Right cardiac atrium (tissue), 5 donors: Measurements from ENCODE around the gene HCFC1. TPM values are rescaled to one million over a fixed set of nuclear protein-coding genes. Genes with fewer than 3 reads are reported as not detected.

Experiments
- ATAC-seq, 2 donors: fragments of 200-7000 bp; cut with Tn5 transposase; one replicate each; pipeline versions ENCODE4 v1.8.0 to v1.9.1; 2020; ENCODE audit warnings: moderate library complexity in 2 of 2, mild to moderate bottlenecking in 1 of 2
- DNase-seq, 3 donors: peaks; one replicate each; pipeline ENCODE4 v3.0.0-alpha.2; 2020
- H3K27ac ChIP-seq: one replicate; pipeline ENCODE4 v1.5.1; 2013; ENCODE audit warnings: mild to moderate bottlenecking, low read length, control low read depth, moderate library complexity
- H3K27me3 ChIP-seq: one replicate; pipeline ENCODE4 v1.6.1; 2013; ENCODE audit not compliant: control insufficient read depth, insufficient read depth
- H3K4me1 ChIP-seq: one replicate; pipeline ENCODE4 v1.6.1; 2013; ENCODE audit warnings: low read length; ENCODE audit not compliant: control insufficient read depth, insufficient read depth
- H3K4me3 ChIP-seq: one replicate; pipeline ENCODE4 v1.5.1; 2013; ENCODE audit warnings: low read length, control low read depth
- H3K9me3 ChIP-seq: one replicate; pipeline ENCODE4 v1.6.1; 2013; ENCODE audit warnings: low read length; ENCODE audit not compliant: control insufficient read depth
- WGBS: extraction: QIAGEN DNeasy Blood & Tissue Kit; methylation state at CpG from one replicate; pipeline ENCODE4 v1.1.7; 2013; 5-methylcytosine and 5-hydroxymethylcytosine counted together
- intact Hi-C, 4 donors: fragments of 100-400 bp; cut with DNase I; formaldehyde crosslinking; loops; one replicate each; pipeline versions ENCODE4 v1.11.0 to v1.14.0; 2022 to 2023
- polyA plus RNA-seq: library from polyadenylated mRNA; stranded (reverse); fragments of 200-250 nt; gene quantifications from one replicate; pipeline ENCODE4 v1.2.3, GENCODE V29; 2013
- total RNA-seq, 4 donors: library from RNA; stranded (reverse); fragmentation: NEBNext Ultra II Directional; extraction: Animal tissue kit (Norgen Biotek cat#: 25700); gene quantifications; one replicate each; pipeline ENCODE4 v1.2.1, GENCODE V29; 2021
- donor health status: healthy with polysubstance abuse.
- donor health status: DM: no; HTN: yes; CAD: no.
- donor health status: DM: no; HTN: no; CAD: no.
- donor health status: DM: no; HTN: yes; CAD: no; lungs with severe emphysema.
- donor health status: DM: yes; HTN: yes; CAD: no.

The HCFC1 gene
- total and polyA plus RNA-seq, 5 donors: 17.3 to 41.4 (median 32.1) TPM

DNA sequence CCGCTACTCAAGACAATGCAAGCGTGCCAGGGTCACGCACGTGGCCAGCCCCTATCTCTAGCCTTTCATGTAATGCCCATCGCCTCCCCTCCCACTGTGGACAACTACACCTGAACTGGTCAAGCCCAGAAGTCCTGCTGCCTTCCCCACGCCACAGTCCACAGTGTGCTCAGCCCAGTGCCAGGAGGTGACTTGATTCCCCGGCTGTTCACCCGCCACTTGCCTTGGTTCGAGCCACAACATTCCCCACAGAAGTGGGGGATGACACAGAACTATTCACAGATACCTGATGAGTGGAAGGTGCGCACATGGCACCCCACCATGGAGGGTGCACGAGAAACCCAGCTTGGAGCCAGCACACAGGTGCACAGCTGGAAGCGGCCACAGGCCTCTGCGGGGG lies 52.3 kb downstream of the HCFC1 start:
- 93% methylated on average over 13 of the region's 13 CpGs for WGBS
- H3K4me1 ChIP-seq: peaks cover 4% of the 10 kb centered on the region
- H3K27ac ChIP-seq: no peak overlapping the region
- ATAC-seq (no peak), DNase-seq (peak in 1 of 3 donors; percentile 22)
- intact Hi-C loops: no loop called here
- H3K27me3 ChIP-seq: no peaks in the 10 kb centered on the region
- no peaks in the 10 kb centered on the region for H3K9me3 ChIP-seq
- H3K4me3 ChIP-seq: no peak overlapping the region

DNA sequence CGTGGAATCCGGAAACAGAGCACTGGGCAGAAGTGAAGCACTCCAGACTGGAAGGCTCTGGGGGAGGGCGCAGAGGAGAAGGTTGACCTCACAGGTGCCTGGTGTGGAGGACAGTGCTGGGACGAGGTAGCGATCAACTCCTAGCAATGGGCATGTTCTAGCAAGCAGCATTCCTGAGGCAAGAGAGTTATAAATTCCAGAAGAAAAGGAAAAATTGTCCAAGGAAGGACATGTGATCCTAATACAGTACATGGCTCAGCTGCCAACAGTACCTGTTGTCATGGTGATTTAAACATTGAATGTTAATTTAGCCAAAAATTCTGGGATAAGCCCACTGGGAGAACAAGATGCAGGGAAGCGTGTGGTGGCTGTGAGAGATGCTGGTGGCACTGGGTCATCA lies 53.7 kb downstream of the HCFC1 start:
- ATAC-seq: no peak

DNA sequence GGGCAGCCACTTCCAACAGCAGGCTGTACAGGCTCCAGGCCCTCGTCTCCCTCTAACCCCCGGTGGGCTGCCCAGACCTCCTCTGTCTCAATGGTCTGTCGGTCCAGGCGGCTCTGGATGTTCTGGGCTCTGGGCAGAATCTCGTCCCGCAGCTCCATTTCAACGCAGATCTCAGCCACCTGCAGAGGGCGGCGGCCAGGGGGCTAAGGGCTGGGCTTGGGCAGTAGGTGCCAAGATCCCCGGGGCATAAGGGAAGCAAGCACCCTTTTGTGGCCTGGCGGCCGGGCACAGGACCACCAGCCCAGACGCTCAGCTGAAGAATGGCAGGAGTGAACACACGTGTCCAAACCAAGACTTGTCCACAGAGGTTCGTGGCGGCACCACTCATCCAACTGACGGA lies 57.9 kb downstream of the HCFC1 start:
- H3K9me3 ChIP-seq: no peaks in the 10 kb centered on the region
- H3K27ac ChIP-seq: no peak overlapping the region
- DNase-seq (no peak), ATAC-seq (no peak)
- no peaks in the 10 kb centered on the region for H3K27me3 ChIP-seq
- H3K4me3 ChIP-seq: no peak overlapping the region
- intact Hi-C loops: no loop called here
- 92% methylated on average over 17 of the region's 17 CpGs for WGBS
- no peaks in the 10 kb centered on the region for H3K4me1 ChIP-seq

More for the DNA sequence above, 53.7 kb downstream of the HCFC1 start:
- Histone ChIP-seq H3K9me3 (no peaks in the 10 kb centered on the region), H3K4me1 (no peaks in the 10 kb centered on the region), H3K27me3 (no peaks in the 10 kb centered on the region), H3K27ac (no peak overlapping the region), H3K4me3 (no peak overlapping the region)
- no peak for DNase-seq
- 80% methylated on average over 6 of the region's 6 CpGs for WGBS
- intact Hi-C loops: no loop called here

DNA sequence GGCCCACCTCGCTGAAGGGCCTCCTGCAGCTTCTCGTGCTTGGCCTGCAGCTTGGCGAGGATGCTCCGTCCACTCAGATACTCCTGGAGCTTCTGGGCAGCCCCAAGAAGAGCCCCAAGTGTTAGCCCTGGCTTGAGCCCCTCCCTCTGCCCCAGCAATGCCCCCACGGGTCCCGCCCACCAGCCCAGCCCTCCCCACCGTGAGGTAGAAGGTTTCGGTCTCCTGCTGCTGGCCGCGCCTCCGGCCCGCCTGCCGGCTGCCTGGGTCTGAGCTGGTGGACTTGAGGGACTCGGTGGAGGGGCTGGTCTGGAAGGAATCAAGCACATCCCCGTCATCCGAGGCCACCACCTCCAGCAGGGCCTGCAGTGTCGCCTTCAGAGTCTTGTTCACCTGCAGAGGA lies 58.4 kb downstream of the HCFC1 start:
- no peaks in the 10 kb centered on the region for H3K9me3 ChIP-seq

DNA sequence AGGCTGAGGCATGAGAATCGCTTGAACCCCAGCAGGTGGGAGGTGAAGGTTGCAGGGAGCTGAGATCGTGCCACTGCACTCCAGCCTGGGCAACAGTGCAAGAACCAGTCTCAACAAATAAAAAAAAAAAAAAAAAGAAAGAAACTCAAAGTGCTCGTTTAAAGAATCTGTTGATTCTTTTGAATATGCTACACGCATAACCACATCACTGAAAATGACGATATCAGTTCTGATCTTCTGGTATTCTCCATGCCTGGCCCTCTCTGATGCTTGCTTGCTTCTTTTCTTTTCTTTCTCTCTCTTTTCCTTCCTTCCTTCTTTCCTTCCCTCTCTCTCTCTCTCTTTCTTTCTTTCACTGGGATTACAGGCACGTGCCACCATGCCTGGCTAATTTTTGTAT lies 59.8 kb downstream of the HCFC1 start:
- Histone ChIP-seq H3K9me3 (no peaks in the 10 kb centered on the region), H3K27me3 (no peaks in the 10 kb centered on the region), H3K4me1 (no peaks in the 10 kb centered on the region), H3K4me3 (no peak overlapping the region), H3K27ac (no peak overlapping the region)
- intact Hi-C loops: no loop called here
- DNase-seq (no peak), ATAC-seq (no peak)
- 92% methylated on average over 6 of the region's 6 CpGs for WGBS

More for the DNA sequence above, 58.4 kb downstream of the HCFC1 start:
- H3K27me3 ChIP-seq: no peaks in the 10 kb centered on the region
- H3K4me3 ChIP-seq: no peak overlapping the region
- no peak overlapping the region for H3K27ac ChIP-seq
- DNase-seq: no peak
- no peak for ATAC-seq
- 78% methylated on average over 17 of the region's 17 CpGs for WGBS
- intact Hi-C loops: no loop called here
- H3K4me1 ChIP-seq: no peaks in the 10 kb centered on the region

DNA sequence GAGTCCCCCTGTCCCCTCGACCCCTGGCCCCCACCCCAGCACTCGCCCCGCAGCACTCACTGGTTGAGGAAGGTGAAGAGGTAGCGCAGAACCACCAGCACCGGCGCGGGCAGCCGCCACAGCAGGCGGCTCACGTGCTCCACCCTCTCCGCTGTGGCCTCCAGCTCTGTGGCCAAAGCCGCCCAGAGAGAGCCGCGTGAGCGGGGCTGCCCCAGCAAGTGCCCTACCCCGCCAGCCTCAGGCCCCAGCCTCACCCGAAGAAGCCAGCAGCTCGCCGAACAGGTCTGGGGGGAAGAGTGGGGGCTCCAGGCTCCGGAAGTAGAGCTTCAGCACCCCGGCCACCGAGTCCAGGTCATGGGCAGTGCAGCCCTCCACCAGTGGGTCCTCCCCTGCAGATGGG lies 61.2 kb downstream of the HCFC1 start:
- no peaks in the 10 kb centered on the region for H3K27me3 ChIP-seq
- no peak overlapping the region for H3K27ac ChIP-seq
- WGBS: 96% methylated on average over 22 of the region's 22 CpGs
- ATAC-seq (no peak), DNase-seq (no peak)
- H3K9me3 ChIP-seq: no peaks in the 10 kb centered on the region
- intact Hi-C loops: no loop called here
- H3K4me1 ChIP-seq: no peaks in the 10 kb centered on the region
- H3K4me3 ChIP-seq: no peak overlapping the region

DNA sequence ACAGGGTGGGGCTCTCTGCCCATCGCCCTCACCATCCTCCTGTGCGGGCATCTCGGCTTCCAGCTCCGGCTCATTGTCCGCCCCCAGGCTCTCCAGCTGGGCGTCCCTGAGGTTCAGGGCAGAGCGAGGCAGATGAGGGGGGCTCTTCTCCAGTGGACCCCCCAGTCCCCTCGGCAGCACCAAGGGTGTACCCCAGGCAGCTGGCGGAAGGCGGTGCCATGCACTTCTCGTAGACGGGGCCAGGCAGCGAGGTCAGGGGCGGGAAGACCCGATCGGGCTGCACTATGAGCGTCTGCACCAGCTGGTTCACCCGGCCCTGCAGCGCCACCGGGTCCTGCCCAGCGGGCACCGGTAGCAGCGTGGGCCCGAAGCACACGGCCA lies 61.6 kb downstream of the HCFC1 start:
- Histone ChIP-seq H3K27ac (no peak overlapping the region), H3K9me3 (no peaks in the 10 kb centered on the region), H3K4me1 (no peaks in the 10 kb centered on the region), H3K27me3 (no peaks in the 10 kb centered on the region), H3K4me3 (no peak overlapping the region)
- DNase-seq: no peak
- no peak for ATAC-seq
- intact Hi-C loops: loop anchor here in 1 of 4 donors (10.0 kb wide), 1 partner anchor 105 kb away; no protein-coding TSS in a partner anchor
- WGBS: 95% methylated on average over 25 of the region's 25 CpGs

DNA sequence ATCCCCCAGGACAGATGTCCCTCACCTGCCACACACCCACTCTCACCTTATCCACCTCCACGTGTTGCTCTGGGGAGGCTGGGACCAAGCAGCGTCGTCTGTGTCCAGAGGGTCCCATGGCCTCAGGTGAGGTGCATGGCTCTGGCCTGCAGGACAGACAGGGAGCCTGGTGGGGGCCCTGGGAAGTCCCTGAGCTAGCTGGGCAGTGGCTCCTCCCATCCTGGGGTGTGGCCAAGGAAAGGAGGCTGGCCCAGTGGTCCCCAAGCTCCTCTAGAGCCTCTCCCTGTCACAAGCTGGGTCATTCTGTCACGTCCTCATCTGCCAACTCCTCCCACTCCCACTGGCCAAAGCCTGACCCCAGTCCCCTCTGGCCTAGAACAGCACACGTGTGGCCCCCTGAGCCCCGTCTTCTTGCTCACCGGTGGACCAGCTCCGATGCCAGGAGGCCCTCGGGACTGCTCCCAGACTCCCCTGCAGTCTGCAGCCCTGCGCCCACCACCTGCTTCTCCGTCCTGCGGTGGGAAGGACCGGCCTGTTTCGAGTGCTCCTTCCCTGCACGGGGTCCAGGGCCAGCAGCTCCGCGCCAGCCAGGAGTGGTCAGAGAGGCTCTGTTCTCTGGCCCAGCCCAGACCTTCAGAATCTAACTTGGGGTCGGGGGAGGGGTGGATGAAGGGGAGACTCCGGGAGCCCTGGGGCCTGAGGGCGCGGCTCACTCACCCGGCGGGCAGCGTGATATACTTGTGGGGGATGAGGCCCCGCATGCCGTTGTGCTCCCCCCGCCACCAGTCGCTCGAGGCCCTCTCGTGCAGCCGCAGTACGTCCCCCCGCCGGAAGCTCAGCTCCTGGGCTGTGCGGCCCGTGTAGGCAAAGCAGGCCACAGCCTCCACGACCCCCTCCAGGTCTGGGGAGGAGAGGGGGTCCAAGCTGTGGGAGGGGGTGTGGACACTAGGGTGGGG lies 62.3 kb downstream of the HCFC1 start:
- no peak overlapping the region for H3K27ac ChIP-seq
- 61% methylated on average over 36 of the region's 37 CpGs for WGBS
- H3K4me3 ChIP-seq: no peak overlapping the region
- ATAC-seq: peak in 1 of 2 donors; percentile 40
- no peaks in the 10 kb centered on the region for H3K27me3 ChIP-seq
- intact Hi-C loops: loop anchor here in 1 of 4 donors (10.0 kb wide), 1 partner anchor 105 kb away; no protein-coding TSS in a partner anchor
- DNase-seq: peak in 1 of 3 donors; percentile 61
- no peaks in the 10 kb centered on the region for H3K4me1 ChIP-seq
- no peaks in the 10 kb centered on the region for H3K9me3 ChIP-seq

DNA sequence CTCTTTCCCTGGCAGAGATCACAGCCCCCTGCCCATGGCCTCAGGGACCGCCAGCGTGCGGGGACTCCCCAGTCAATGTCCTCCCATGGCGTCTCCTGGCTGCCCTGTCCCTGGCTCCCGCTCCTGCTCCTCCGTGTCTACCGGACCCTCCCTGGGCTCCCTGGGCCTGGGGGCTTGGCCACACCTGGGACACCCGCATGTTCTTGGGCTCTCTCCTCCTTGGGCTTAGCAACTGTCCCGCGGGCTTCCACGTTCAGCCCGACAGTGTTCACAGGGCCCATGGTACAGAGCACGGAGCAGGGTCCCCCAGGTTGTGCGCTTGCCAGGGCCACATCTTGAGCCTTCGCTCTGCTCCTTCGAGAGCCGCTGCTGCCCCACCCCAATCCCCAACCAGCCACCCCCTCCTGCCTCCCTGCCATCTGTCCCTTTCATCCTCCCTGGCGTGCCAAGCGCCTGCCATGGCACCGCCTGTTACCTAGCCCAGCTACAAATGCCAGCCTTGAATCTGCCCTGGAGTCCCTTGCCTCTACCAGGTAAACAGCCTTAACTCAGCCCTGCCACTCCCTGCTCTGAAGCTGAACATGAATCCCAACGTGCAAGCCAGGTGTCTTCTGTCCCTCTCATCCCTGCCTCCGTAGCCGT lies 63.3 kb downstream of the HCFC1 start:
- H3K9me3 ChIP-seq: no peaks in the 10 kb centered on the region
- DNase-seq: no peak

DNA sequence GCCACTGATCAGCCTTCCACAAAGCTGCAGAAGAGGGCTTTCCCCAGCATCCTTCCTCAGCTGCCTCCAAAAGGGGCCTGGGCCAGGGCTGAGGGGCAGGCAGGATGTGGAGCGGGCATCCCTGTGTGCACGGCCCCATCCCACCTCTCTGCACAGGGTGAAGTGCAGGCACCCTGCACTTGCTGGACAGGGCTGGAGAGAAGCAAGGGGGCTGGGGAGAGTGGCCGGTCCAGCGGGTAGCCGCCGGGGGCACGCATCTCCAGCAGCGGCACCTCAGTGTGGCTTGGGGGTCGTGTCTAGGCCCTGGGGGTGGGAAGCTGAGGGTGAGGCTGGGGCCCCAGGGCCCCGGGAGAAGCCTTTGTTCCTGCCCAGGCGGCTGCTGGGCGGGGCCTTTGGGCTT lies 64.2 kb downstream of the HCFC1 start:
- no peaks in the 10 kb centered on the region for H3K27me3 ChIP-seq
- peak in 1 of 3 donors; percentile 55 for DNase-seq
- no peak overlapping the region for H3K27ac ChIP-seq
- H3K4me1 ChIP-seq: no peaks in the 10 kb centered on the region
- H3K4me3 ChIP-seq: no peak overlapping the region
- H3K9me3 ChIP-seq: no peaks in the 10 kb centered on the region
- no peak for ATAC-seq
- intact Hi-C loops: loop anchor here in 1 of 4 donors (10.0 kb wide), 1 partner anchor 103 kb away; no protein-coding TSS in a partner anchor
- WGBS: 80% methylated on average over 12 of the region's 12 CpGs

More for the DNA sequence above, 63.3 kb downstream of the HCFC1 start:
- no peak overlapping the region for H3K4me3 ChIP-seq
- WGBS: 93% methylated on average over 23 of the region's 23 CpGs
- no peak for ATAC-seq
- intact Hi-C loops: loop anchor here in 1 of 4 donors (10.0 kb wide), 1 partner anchor 104 kb away; no protein-coding TSS in a partner anchor
- H3K27me3 ChIP-seq: no peaks in the 10 kb centered on the region
- no peaks in the 10 kb centered on the region for H3K4me1 ChIP-seq
- H3K27ac ChIP-seq: no peak overlapping the region
